GM19099 (cell line): ENCODE measurements around the gene MCEE.

Experiments
- POLR2A ChIP-seq: IDR thresholded peaks from 3 replicates; pipeline ENCODE4 v1.6.1; 2011; ENCODE audit warnings: low read depth; ENCODE audit not compliant: insufficient read length; ENCODE audit errors: extremely low read depth

Gene MCEE

DNA sequence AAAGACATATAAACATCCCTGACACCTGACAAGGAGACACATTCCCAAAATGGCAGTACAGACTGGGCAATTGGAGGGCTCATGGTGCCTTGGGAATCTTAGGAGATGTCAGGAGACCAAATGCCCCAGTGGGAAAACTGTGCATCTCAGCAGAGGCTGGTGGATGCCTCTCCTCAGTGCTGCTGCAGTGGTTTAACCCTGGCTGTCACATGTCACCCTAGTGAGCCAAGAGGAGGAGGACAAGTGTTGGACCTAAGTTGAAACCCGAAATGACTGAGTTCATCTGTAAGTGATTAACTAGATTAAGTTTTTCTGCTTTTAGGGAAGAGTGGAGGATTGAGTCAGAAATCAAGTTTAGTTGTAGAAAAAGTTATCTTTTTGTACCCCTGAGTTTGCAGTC is 66.8 kb downstream of the MCEE start:
- TF ChIP-seq POLR2A: no peak

DNA sequence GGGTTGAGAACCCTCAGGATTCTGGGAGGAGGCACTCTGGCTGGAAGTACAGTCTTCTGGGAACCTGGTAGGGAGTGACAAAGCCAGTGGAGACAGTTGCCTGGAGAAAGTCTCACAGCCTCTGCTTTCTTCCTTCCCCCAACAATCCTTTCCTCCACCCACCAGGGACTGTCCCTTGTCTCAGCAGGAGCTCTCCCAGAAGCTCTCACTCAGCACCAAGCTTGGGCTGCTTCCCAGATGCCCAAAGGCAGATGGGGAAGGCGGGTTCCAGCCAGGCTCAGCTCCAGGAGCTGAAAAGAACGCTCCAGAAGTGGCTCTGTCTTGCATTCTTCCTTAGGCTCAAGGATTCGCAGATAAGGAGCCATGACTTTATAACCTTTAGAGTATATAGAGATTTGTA is 69.2 kb downstream of the MCEE start:
- no peak for TF ChIP-seq POLR2A

GRCh38 chr2:71060211-71060610 is 69.8 kb downstream of the MCEE start:
- TF ChIP-seq POLR2A: no peak
